ENCODE results near the gene NKX2-2. TPM values are rescaled to one million over a fixed set of nuclear protein-coding genes. Genes with fewer than 3 reads are reported as not detected.

Gene NKX2-2
- total and polyA plus RNA-seq, 4 donors, result not detected

DNA sequence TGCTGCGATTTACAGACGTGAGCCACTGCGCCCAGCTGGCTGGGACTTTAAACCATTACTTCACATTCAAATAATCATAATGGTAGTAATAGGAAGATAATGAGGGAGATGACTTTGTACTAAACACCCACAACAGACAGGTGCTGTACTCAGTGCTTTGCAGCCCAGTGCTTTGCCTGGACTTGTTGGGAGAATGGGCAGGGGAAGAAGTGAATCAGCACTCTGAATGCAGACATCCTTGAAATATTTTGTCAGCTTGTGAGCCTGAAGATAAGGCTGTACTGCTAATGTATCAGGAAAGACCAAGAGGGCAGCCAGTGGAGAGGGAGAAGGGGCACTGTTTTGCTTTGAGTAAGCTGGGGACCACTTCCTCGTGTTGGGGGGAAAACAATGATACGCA lies 17.4 kb downstream of the NKX2-2 start:
- H3K4me1 ChIP-seq (ENCODE audit: control insufficient read depth in 4 of 4, insufficient read depth in 4 of 4, low read length in 3 of 4), result no peaks in the 10 kb centered on the region
- H3K27me3 ChIP-seq (ENCODE audit: control insufficient read depth in 4 of 4, insufficient read depth in 4 of 4, low read length in 3 of 4), result peaks cover 0 to 7% (median 3%) of the 10 kb centered on the region in 4 donors
- WGBS, result 81% methylated on average over 5 of the region's 5 CpGs
- no peak for DNase-seq (ENCODE audit: low spot score)
- no peak overlapping the region for H3K27ac ChIP-seq (ENCODE audit: low read depth in 1 of 2, low read length in 2 of 2)
- no peak overlapping the region for H3K4me3 ChIP-seq (ENCODE audit: low read depth in 1 of 3, low read length in 3 of 3)
- TF ChIP-seq, protein P1, sequence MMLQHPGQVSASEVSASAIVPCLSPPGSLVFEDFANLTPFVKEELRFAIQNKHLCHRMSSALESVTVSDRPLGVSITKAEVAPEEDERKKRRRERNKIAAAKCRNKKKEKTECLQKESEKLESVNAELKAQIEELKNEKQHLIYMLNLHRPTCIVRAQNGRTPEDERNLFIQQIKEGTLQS (IDR thresholded peaks at IDR 0.05), result no peak
- TF ChIP-seq EGR1 (IDR thresholded peaks at IDR 0.05; ENCODE audit: low read depth in 2 of 2), result no peak
- no peak for TF ChIP-seq HNF4A (conservative IDR thresholded peaks at IDR 0.05)
- no peak for TF ChIP-seq FOXA1 (IDR thresholded peaks at IDR 0.05)
- TF ChIP-seq, protein P2, sequence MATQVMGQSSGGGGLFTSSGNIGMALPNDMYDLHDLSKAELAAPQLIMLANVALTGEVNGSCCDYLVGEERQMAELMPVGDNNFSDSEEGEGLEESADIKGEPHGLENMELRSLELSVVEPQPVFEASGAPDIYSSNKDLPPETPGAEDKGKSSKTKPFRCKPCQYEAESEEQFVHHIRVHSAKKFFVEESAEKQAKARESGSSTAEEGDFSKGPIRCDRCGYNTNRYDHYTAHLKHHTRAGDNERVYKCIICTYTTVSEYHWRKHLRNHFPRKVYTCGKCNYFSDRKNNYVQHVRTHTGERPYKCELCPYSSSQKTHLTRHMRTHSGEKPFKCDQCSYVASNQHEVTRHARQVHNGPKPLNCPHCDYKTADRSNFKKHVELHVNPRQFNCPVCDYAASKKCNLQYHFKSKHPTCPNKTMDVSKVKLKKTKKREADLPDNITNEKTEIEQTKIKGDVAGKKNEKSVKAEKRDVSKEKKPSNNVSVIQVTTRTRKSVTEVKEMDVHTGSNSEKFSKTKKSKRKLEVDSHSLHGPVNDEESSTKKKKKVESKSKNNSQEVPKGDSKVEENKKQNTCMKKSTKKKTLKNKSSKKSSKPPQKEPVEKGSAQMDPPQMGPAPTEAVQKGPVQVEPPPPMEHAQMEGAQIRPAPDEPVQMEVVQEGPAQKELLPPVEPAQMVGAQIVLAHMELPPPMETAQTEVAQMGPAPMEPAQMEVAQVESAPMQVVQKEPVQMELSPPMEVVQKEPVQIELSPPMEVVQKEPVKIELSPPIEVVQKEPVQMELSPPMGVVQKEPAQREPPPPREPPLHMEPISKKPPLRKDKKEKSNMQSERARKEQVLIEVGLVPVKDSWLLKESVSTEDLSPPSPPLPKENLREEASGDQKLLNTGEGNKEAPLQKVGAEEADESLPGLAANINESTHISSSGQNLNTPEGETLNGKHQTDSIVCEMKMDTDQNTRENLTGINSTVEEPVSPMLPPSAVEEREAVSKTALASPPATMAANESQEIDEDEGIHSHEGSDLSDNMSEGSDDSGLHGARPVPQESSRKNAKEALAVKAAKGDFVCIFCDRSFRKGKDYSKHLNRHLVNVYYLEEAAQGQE (IDR thresholded peaks at IDR 0.05), result no peak
- TF ChIP-seq, protein P3, sequence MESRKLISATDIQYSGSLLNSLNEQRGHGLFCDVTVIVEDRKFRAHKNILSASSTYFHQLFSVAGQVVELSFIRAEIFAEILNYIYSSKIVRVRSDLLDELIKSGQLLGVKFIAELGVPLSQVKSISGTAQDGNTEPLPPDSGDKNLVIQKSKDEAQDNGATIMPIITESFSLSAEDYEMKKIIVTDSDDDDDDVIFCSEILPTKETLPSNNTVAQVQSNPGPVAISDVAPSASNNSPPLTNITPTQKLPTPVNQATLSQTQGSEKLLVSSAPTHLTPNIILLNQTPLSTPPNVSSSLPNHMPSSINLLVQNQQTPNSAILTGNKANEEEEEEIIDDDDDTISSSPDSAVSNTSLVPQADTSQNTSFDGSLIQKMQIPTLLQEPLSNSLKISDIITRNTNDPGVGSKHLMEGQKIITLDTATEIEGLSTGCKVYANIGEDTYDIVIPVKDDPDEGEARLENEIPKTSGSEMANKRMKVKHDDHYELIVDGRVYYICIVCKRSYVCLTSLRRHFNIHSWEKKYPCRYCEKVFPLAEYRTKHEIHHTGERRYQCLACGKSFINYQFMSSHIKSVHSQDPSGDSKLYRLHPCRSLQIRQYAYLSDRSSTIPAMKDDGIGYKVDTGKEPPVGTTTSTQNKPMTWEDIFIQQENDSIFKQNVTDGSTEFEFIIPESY (IDR thresholded peaks at IDR 0.05), result no peak
- TF ChIP-seq RXRA (IDR thresholded peaks at IDR 0.05), result no peak
- TF ChIP-seq RAD21 (IDR thresholded peaks at IDR 0.05), result no peak
- no peak for TF ChIP-seq NR2F2 (IDR thresholded peaks at IDR 0.05)
- TF ChIP-seq, protein P4, sequence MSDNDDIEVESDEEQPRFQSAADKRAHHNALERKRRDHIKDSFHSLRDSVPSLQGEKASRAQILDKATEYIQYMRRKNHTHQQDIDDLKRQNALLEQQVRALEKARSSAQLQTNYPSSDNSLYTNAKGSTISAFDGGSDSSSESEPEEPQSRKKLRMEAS (IDR thresholded peaks at IDR 0.05), result no peak
- no peak for TF ChIP-seq TAF1 (conservative IDR thresholded peaks at IDR 0.05)
- TF ChIP-seq HNF4G (IDR thresholded peaks at IDR 0.05), result no peak
- no peaks in the 10 kb centered on the region for H3K36me3 ChIP-seq (ENCODE audit: control insufficient read depth in 4 of 4, insufficient read depth in 3 of 4, low read depth in 1 of 4, low read length in 3 of 4)
- H3K9ac ChIP-seq (ENCODE audit: low read depth in 1 of 2, low read length in 2 of 2), result no peak overlapping the region
- no peaks in the 10 kb centered on the region for H3K9me3 ChIP-seq (ENCODE audit: control insufficient read depth in 4 of 4, low read length in 3 of 4)

DNA sequence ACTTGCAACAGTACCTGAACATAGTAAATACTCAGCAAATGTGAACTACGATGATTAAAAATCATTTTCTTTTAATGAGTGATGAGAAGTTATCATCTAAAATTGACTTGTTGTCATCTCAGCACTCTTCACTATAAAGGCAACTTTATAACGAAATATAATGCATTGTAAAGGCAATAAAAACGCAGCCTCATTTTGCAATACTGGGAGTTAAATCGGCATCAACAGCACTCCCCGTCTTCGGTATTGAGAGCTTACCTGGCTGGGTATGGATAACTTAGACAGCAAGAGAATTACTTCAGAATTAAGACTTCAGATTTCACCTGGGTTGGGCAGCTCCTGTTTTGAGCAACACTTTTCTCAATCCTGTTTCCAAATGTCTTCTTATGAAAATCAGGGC lies 20.8 kb downstream of the NKX2-2 start:
- Histone ChIP-seq H3K27me3 (ENCODE audit: control insufficient read depth in 4 of 4, insufficient read depth in 4 of 4, low read length in 3 of 4) (peaks cover 0 to 16% (median 0%) of the 10 kb centered on the region in 4 donors), H3K4me3 (ENCODE audit: low read depth in 1 of 3, low read length in 3 of 3) (no peak overlapping the region), H3K4me1 (ENCODE audit: control insufficient read depth in 4 of 4, insufficient read depth in 4 of 4, low read length in 3 of 4) (no peaks in the 10 kb centered on the region), H3K9ac (ENCODE audit: low read depth in 1 of 2, low read length in 2 of 2) (no peak overlapping the region), H3K9me3 (ENCODE audit: control insufficient read depth in 4 of 4, low read length in 3 of 4) (no peaks in the 10 kb centered on the region), H3K36me3 (ENCODE audit: control insufficient read depth in 4 of 4, insufficient read depth in 3 of 4, low read depth in 1 of 4, low read length in 3 of 4) (no peaks in the 10 kb centered on the region), H3K27ac (ENCODE audit: low read depth in 1 of 2, low read length in 2 of 2) (no peak overlapping the region)
- DNase-seq (ENCODE audit: low spot score), result no peak
- WGBS, result 78% methylated on average over 6 of the region's 6 CpGs
- TF ChIP-seq FOXA2 (IDR thresholded peaks at IDR 0.05) (no peak), FOXA1 (IDR thresholded peaks at IDR 0.05) (no peak), GABPA (IDR thresholded peaks at IDR 0.05 in 1 of 2, conservative IDR thresholded peaks at IDR 0.05 in 1 of 2) (no peak)
- TF ChIP-seq, protein P5, sequence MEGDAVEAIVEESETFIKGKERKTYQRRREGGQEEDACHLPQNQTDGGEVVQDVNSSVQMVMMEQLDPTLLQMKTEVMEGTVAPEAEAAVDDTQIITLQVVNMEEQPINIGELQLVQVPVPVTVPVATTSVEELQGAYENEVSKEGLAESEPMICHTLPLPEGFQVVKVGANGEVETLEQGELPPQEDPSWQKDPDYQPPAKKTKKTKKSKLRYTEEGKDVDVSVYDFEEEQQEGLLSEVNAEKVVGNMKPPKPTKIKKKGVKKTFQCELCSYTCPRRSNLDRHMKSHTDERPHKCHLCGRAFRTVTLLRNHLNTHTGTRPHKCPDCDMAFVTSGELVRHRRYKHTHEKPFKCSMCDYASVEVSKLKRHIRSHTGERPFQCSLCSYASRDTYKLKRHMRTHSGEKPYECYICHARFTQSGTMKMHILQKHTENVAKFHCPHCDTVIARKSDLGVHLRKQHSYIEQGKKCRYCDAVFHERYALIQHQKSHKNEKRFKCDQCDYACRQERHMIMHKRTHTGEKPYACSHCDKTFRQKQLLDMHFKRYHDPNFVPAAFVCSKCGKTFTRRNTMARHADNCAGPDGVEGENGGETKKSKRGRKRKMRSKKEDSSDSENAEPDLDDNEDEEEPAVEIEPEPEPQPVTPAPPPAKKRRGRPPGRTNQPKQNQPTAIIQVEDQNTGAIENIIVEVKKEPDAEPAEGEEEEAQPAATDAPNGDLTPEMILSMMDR (IDR thresholded peaks at IDR 0.05; ENCODE audit: low read depth, low read length, missing input control), result no peak
- TF ChIP-seq, protein P1 (IDR thresholded peaks at IDR 0.05), result no peak

Data from liver (tissue), 9 donors.